B cell (primary cell): ENCODE data around the gene WDR83. TPM values are rescaled to one million over a fixed set of nuclear protein-coding genes. Genes with fewer than 3 reads are reported as not detected.

Experiments
- ATAC-seq: fragments of 200-7000 bp; cut with Tn5 transposase; one replicate; pipeline ENCODE4 v1.10.0; 2021; ENCODE audit warnings: low read depth, mild to moderate bottlenecking, moderate number of reproducible peaks, moderate library complexity
- CTCF ChIA-PET: fragments of 350-600 bp; sonication (Branson Sonifier 250); formaldehyde crosslinking; loops from one replicate; lab custom pipeline; 2021; ENCODE audit warnings: antibody characterized with exemption, inconsistent platforms; lab: Charles Lee
- POLR2A ChIA-PET: fragments of 350-600 bp; sonication (Branson Sonifier 250); formaldehyde crosslinking; loops from one replicate; lab custom pipeline; 2021; ENCODE audit warnings: antibody characterized with exemption; lab: Charles Lee
- DNase-seq: peaks from one replicate; pipeline ENCODE4 v3.0.0; 2013
- H2AFZ ChIP-seq: 2 replicates; pipeline ENCODE4 v1.6.1; 2012; ENCODE audit warnings: mild to moderate bottlenecking, low read depth, low read length; ENCODE audit not compliant: insufficient read depth, poor library complexity, severe bottlenecking
- H3K27ac ChIP-seq, 2 donors: 1 replicate in 1 of 2; 2 replicates in 1 of 2; pipeline ENCODE4 v1.5.1; 2012 to 2013; ENCODE audit warnings: low read length in 2 of 2, mild to moderate bottlenecking in 2 of 2, moderate library complexity in 1 of 2
- H3K27me3 ChIP-seq, 4 experiments: fragments of 200-600 bp in 1 of 4; sonication (generic) in 1 of 4; replicated peaks in 1 of 4; 1 replicate in 2 of 4; 2 replicates in 2 of 4; pipeline versions ENCODE4 v1.6.1 to v1.7.0; 2013 to 2016; ENCODE audit warnings: low read length in 3 of 4, mild to moderate bottlenecking in 2 of 4, mixed read lengths in 1 of 4, moderate library complexity in 1 of 4; ENCODE audit not compliant: insufficient read depth in 4 of 4, control insufficient read depth in 3 of 4; ENCODE audit errors: control extremely low read depth in 1 of 4
- H3K36me3 ChIP-seq, 2 experiments: replicated peaks in 1 of 2; 1 replicate in 1 of 2; 2 replicates in 1 of 2; pipeline versions ENCODE4 v1.6.1 to v1.7.1; 2013; ENCODE audit warnings: low read length in 1 of 2; ENCODE audit not compliant: insufficient read depth in 2 of 2, control insufficient read depth in 1 of 2; ENCODE audit errors: control extremely low read depth in 1 of 2, extremely low read depth in 1 of 2
- H3K4me1 ChIP-seq, 2 donors: fragments of 200-600 bp in 1 of 2; sonication (generic) in 1 of 2; 1 replicate in 1 of 2; 2 replicates in 1 of 2; pipeline versions ENCODE4 v1.5.1 to v1.6.1; 2013 to 2017; ENCODE audit warnings: low read length in 2 of 2; ENCODE audit not compliant: control insufficient read depth in 2 of 2, insufficient read depth in 2 of 2
- H3K4me2 ChIP-seq: replicated peaks from 2 replicates; pipeline ENCODE3; 2012; ENCODE audit warnings: mild to moderate bottlenecking, low read depth, low read length; ENCODE audit not compliant: poor library complexity, severe bottlenecking
- H3K4me3 ChIP-seq, 5 experiments: fragments of 200-600 bp in 1 of 5; sonication (generic) in 1 of 5; 1 replicate in 3 of 5; 2 replicates in 2 of 5; pipeline versions ENCODE4 v1.5.1 to v1.7.0; 2011 to 2016; ENCODE audit warnings: low read length in 4 of 5, mild to moderate bottlenecking in 4 of 5, low read depth in 2 of 5, control low read depth in 1 of 5, moderate library complexity in 1 of 5; ENCODE audit not compliant: insufficient read depth in 1 of 5; ENCODE audit errors: control extremely low read depth in 1 of 5, extremely low read depth in 1 of 5
- H3K79me2 ChIP-seq: fragments of 200-600 bp; sonication (generic); one replicate; pipeline ENCODE4 v1.6.0; 2016; ENCODE audit warnings: low read length; ENCODE audit not compliant: control insufficient read depth, insufficient read depth
- H3K9ac ChIP-seq: fragments of 200-600 bp; sonication (generic); 2 replicates; pipeline ENCODE4 v1.6.1; 2017; ENCODE audit warnings: mild to moderate bottlenecking, low read length, moderate library complexity
- H3K9me3 ChIP-seq, 3 donors: one replicate each; pipeline versions ENCODE4 v1.6.1 to v1.7.1; 2013; ENCODE audit warnings: low read length in 2 of 3; ENCODE audit not compliant: control insufficient read depth in 2 of 3, insufficient read depth in 1 of 3; ENCODE audit errors: control extremely low read depth in 1 of 3
- H4K20me1 ChIP-seq: 2 replicates; pipeline ENCODE4 v1.6.0; 2012; ENCODE audit warnings: mild to moderate bottlenecking, low read length; ENCODE audit not compliant: insufficient read depth, control insufficient read depth, poor library complexity, severe bottlenecking
- H3K27ac Mint-ChIP-seq: one replicate; pipeline ENCODE4 v1.8.0; 2021; ENCODE audit warnings: mixed read lengths
- H3K27me3 Mint-ChIP-seq: one replicate; pipeline ENCODE4 v1.8.0; 2021; ENCODE audit warnings: mixed read lengths
- H3K4me1 Mint-ChIP-seq: one replicate; pipeline ENCODE4 v1.8.0; 2021; ENCODE audit warnings: mixed read lengths
- H3K4me3 Mint-ChIP-seq: one replicate; pipeline ENCODE4 v1.8.0; 2021; ENCODE audit warnings: mixed read lengths
- H3K9me3 Mint-ChIP-seq: one replicate; pipeline ENCODE4 v1.8.0; 2022; ENCODE audit warnings: mixed read lengths; ENCODE audit not compliant: insufficient read depth
- CTCF ChIP-seq: fragments of 200-600 bp; IDR thresholded peaks from one replicate; pipeline ENCODE4 v1.8.0; 2022; ENCODE audit warnings: antibody characterized with exemption, mild to moderate bottlenecking
- EZH2 ChIP-seq: IDR thresholded peaks from 2 replicates; pipeline ENCODE4 v1.6.1; 2012; ENCODE audit warnings: borderline replicate concordance, low read depth, mild to moderate bottlenecking, moderate library complexity, low read length; ENCODE audit not compliant: insufficient read depth, poor library complexity, severe bottlenecking
- WGBS: methylation state at CpG from one replicate; pipeline ENCODE4 v1.1.5; 2013; ENCODE audit warnings: missing lambda C conversion rate; ENCODE audit not compliant: insufficient coverage; 5-methylcytosine and 5-hydroxymethylcytosine counted together
- intact Hi-C: fragments of 100-400 bp; cut with micrococcal nuclease; formaldehyde crosslinking; loops from one replicate; pipeline ENCODE4 v1.10.0; 2022
- polyA plus RNA-seq: library from polyadenylated mRNA; depleted of rRNA; stranded (reverse); fragments of >200 nt; gene quantifications from 2 replicates; pipeline ENCODE4 v1.2.3, GENCODE V29; 2012
- total RNA-seq, 2 donors: library from RNA; stranded (reverse); fragments of 120-200 nt in 1 of 2; gene quantifications; 1 replicate in 1 of 2; 2 replicates in 1 of 2; pipeline versions ENCODE4 v1.2.3 to v1.2.4, GENCODE V29; 2013 to 2022

WDR83 gene
- total and polyA plus RNA-seq, 2 donors (not counting 1 experiment from before 2014, with no cell fraction given) = 16.3 to 24.6 TPM

GRCh38 chr19:12715929-12716328 is 49.3 kb downstream of the WDR83 start:
- Histone ChIP-seq H3K36me3 (peaks cover 2 to 30% of the 10 kb centered on the region in 2 experiments), H3K79me2 (peaks cover 43% of the 10 kb centered on the region), H3K27me3 (no peaks in the 10 kb centered on the region), H4K20me1 (peaks cover 2% of the 10 kb centered on the region), H3K4me3 (no peak overlapping the region), H3K27ac (no peak overlapping the region), H3K9ac (no peak overlapping the region), H3K4me2 (no peak overlapping the region), H2AFZ (no peak overlapping the region), H3K9me3 (no peaks in the 10 kb centered on the region), H3K4me1 (peaks cover 7 to 8% of the 10 kb centered on the region in 2 donors)
- TF ChIP-seq CTCF (no peak), EZH2 (no peak)
- WGBS = 100% methylated on average over 2 of the region's 3 CpGs
- H3K4me1 Mint-ChIP-seq = peaks cover 13% of the 10 kb centered on the region
- no peak for ATAC-seq
- H3K4me3 Mint-ChIP-seq = no peak overlapping the region
- DNase-seq = no peak
- POLR2A ChIA-PET = no interaction called here
- intact Hi-C loops = no loop called here
- H3K9me3 Mint-ChIP-seq = no peaks in the 10 kb centered on the region
- H3K27me3 Mint-ChIP-seq = no peaks in the 10 kb centered on the region
- CTCF ChIA-PET = interaction anchor here (0.7 to 7.3 kb wide), 9 partner anchors 9 to 132 kb away, joined by 3 to 45 read pairs (median 7); partner anchors contain the start of gene GET3
- H3K27ac Mint-ChIP-seq = no peak overlapping the region

GRCh38 chr19:12720296-12720695 is 53.7 kb downstream of the WDR83 start:
- Histone ChIP-seq H3K4me2 (peak overlapping the region; percentile 95), H4K20me1 (peaks cover 11% of the 10 kb centered on the region), H3K9ac (no peak overlapping the region), H3K27ac (no peak overlapping the region), H3K9me3 (no peaks in the 10 kb centered on the region), H2AFZ (no peak overlapping the region), H3K4me1 (peaks cover 29 to 35% of the 10 kb centered on the region in 2 donors), H3K4me3 (no peak overlapping the region), H3K36me3 (peaks cover 2 to 7% of the 10 kb centered on the region in 2 experiments), H3K79me2 (peaks cover 75% of the 10 kb centered on the region), H3K27me3 (no peaks in the 10 kb centered on the region)
- POLR2A ChIA-PET = interaction anchor here (1.3 kb wide), 1 partner anchor 13 kb away, joined by 5 read pairs; no protein-coding TSS in a partner anchor
- intact Hi-C loops = loop anchor here (5.0 kb wide), 2 partner anchors 53 to 87 kb away; partner anchors contain the start of genes MAN2B1, RNASEH2A and WDR83
- CTCF ChIA-PET = no interaction called here
- H3K27ac Mint-ChIP-seq = peak overlapping the region; percentile 56
- H3K27me3 Mint-ChIP-seq = no peaks in the 10 kb centered on the region
- ATAC-seq = no peak
- WGBS = 95% methylated on average over 6 of the region's 10 CpGs
- H3K4me3 Mint-ChIP-seq = peak overlapping the region; percentile 80
- no peaks in the 10 kb centered on the region for H3K9me3 Mint-ChIP-seq
- H3K4me1 Mint-ChIP-seq = peaks cover 38% of the 10 kb centered on the region
- DNase-seq = no peak
- no peak for TF ChIP-seq CTCF
- TF ChIP-seq EZH2 = no peak
